Thymus (tissue), 11 donors: Measurements from ENCODE around the gene FOXO3. TPM values are rescaled to one million over a fixed set of nuclear protein-coding genes. Genes with fewer than 3 reads are reported as not detected.

ENCODE experiments used
- DNase-seq, 9 donors: peaks; one replicate each; pipeline ENCODE4 v3.0.0-alpha.2; 2013; ENCODE audit warnings: low spot score in 9 of 9, low read depth in 6 of 9, missing footprints in 1 of 9
- H3K27ac ChIP-seq, 2 donors: one replicate each; pipeline ENCODE4 v1.5.1; 2013; ENCODE audit warnings: control low read depth in 1 of 2, low read depth in 1 of 2, low read length in 1 of 2, mild to moderate bottlenecking in 1 of 2, moderate library complexity in 1 of 2
- H3K27me3 ChIP-seq, 2 donors: one replicate each; pipeline ENCODE4 v1.5.1; 2013; ENCODE audit warnings: low read length in 1 of 2; ENCODE audit not compliant: control insufficient read depth in 2 of 2, insufficient read depth in 1 of 2
- H3K36me3 ChIP-seq, 2 donors: one replicate each; pipeline ENCODE4 v1.5.1; 2013; ENCODE audit warnings: low read length in 1 of 2, mild to moderate bottlenecking in 1 of 2, moderate library complexity in 1 of 2; ENCODE audit not compliant: control insufficient read depth in 2 of 2, insufficient read depth in 2 of 2
- H3K4me1 ChIP-seq, 2 donors: one replicate each; pipeline ENCODE4 v1.5.1; 2013; ENCODE audit warnings: low read length in 2 of 2; ENCODE audit not compliant: control insufficient read depth in 2 of 2, insufficient read depth in 2 of 2
- H3K4me3 ChIP-seq, 2 donors: one replicate each; pipeline ENCODE4 v1.5.1; 2013; ENCODE audit warnings: low read length in 2 of 2, control low read depth in 1 of 2, mild to moderate bottlenecking in 1 of 2
- H3K9me3 ChIP-seq, 2 donors: one replicate each; pipeline ENCODE4 v1.5.1; 2013; ENCODE audit warnings: low read length in 1 of 2, mild to moderate bottlenecking in 1 of 2; ENCODE audit not compliant: control insufficient read depth in 2 of 2, insufficient read depth in 1 of 2
- WGBS: extraction: QIAGEN DNeasy Blood & Tissue Kit; methylation state at CpG from one replicate; pipeline ENCODE4 v1.1.7; 2013; 5-methylcytosine and 5-hydroxymethylcytosine counted together
- polyA plus RNA-seq: library from polyadenylated mRNA; stranded (reverse); fragments of 200-250 nt; gene quantifications from one replicate; pipeline ENCODE4 v1.2.3, GENCODE V29; 2013
- total RNA-seq: library from RNA; stranded (reverse); fragments of 120-200 nt; gene quantifications from one replicate; pipeline ENCODE4 v1.2.4, GENCODE V29; 2013
- donor health status: healthy.

Gene FOXO3
- total and polyA plus RNA-seq, 2 donors: 11.2 to 33.6 TPM

DNA sequence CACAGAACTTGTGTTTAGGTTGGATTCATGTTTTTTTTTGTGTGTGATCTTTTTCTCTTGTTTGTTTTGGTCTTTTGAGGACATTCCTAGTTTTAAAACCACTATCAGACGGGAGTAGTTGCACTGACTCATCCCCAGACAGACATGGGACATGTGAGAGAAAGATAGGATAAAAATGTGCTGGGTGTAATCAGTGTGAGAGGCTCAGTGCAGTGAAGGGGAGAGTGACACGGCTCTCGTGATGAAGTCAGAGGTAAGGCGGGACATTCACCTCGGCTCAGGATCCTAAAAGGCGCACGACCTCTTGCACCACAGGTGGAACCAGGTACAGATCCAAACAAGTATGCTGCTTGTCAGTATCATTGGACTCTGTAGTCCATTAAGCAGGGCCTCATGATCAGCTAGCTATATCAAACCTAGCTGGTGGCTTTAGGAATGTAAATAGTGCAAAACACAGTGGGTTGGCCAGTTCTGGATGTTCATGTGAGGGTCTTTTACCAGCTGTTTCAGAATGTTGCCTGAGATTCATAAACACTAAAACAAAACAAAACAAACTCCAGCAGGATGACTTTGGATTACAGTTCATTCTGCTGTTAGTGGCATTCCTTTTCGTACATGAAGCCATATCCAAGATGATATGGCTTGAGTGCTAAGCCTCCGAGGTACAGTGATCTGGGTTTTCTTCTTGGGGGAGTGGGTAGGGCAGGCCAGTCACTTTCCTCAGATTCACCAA lies 18.0 kb downstream of the FOXO3 start:
- no peak for DNase-seq
- Histone ChIP-seq H3K9me3 (no peaks in the 10 kb centered on the region), H3K36me3 (peaks cover 3 to 6% of the 10 kb centered on the region in 2 donors), H3K4me3 (no peak overlapping the region), H3K4me1 (peaks cover 16 to 18% of the 10 kb centered on the region in 2 donors), H3K27ac (no peak overlapping the region), H3K27me3 (no peaks in the 10 kb centered on the region)
- WGBS: 97% methylated on average over 9 of the region's 9 CpGs

DNA sequence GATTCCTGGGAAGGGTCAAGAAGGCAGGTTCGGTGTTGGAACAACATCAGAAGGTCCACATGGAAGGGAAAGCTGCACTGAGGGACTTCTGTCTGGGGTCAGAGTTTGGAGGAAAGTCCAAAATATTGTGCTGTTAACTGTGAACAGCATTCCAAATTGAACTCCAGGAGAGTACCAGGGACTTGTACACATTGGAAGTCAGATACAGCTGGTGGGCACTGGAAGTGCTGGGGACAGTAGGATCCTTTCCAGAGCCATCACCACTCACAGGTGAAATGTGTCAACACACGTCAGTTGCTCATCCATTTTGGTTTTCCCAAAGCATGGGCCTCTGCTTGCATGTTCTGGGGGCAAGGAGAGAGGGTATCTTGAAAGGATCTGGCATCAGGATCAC lies 18.6 kb downstream of the FOXO3 start:
- H3K27ac ChIP-seq: no peak overlapping the region
- no peak overlapping the region for H3K4me3 ChIP-seq
- no peaks in the 10 kb centered on the region for H3K27me3 ChIP-seq
- over 99% methylated on average over 2 of the region's 2 CpGs for WGBS
- H3K36me3 ChIP-seq: peaks cover 3 to 6% of the 10 kb centered on the region in 2 donors
- DNase-seq: no peak
- no peaks in the 10 kb centered on the region for H3K9me3 ChIP-seq
- peaks cover 16 to 18% of the 10 kb centered on the region in 2 donors for H3K4me1 ChIP-seq

DNA sequence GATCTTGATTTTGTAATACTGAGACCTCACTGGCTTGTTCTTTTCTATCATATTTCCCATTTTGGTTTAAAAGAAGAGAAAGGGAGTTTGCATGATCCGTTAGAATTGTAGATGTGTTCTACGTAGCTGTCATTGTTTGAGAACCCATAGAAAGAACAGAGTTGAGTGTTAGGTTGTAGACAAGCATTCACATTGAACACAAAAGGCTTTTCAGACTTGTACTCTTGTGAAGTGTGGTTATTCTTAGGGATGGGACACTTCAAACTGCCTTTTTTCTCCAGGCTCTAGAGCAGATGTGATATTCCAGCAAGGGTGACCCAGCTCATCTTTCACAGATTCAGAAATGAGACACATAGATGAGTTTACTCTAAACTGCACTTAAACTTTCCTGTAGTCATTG lies 19.9 kb downstream of the FOXO3 start:
- DNase-seq: no peak
- no peaks in the 10 kb centered on the region for H3K9me3 ChIP-seq
- WGBS: 95% methylated on average over 2 of the region's 2 CpGs
- no peak overlapping the region for H3K4me3 ChIP-seq
- H3K4me1 ChIP-seq: peaks cover 17 to 18% of the 10 kb centered on the region in 2 donors
- no peak overlapping the region for H3K27ac ChIP-seq
- no peaks in the 10 kb centered on the region for H3K27me3 ChIP-seq
- H3K36me3 ChIP-seq: peaks cover 3 to 6% of the 10 kb centered on the region in 2 donors

DNA sequence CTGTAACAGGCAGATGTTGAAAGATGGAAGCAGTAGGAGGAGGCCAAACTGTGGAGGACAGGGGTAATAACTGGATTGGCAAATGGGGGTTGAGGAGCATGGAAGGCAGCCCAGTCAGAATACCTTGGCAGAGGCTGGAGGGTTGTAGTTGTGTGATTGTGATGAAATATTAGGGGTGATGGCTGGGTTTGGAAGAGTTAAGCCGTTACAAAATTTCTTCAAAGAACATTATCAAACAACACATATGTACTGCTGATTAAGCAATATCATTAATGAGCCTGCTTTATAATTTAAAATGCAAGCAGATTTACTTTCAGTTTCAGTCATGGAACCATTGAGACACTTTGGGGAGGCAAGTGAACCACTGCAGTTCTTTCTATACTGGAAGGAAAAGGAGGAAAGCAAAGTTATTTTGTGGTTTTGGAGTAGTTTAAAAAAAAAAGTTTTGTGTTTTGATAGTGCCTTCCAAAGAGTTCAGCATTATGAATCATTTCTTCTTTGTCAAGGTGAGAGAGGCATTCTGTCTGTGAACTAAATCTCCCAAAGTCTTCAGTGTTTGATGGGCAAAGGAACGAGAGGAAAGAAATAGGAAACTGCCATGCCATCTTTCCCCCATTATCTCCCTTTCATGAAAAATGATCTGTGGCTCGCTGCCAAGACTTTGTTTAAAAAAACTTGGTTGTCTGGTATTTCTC lies 20.7 kb downstream of the FOXO3 start:
- Histone ChIP-seq H3K27ac (peak overlapping the region in 1 of 2 donors; percentile 33), H3K4me3 (no peak overlapping the region), H3K9me3 (no peaks in the 10 kb centered on the region), H3K4me1 (peaks cover 18 to 20% of the 10 kb centered on the region in 2 donors), H3K27me3 (no peaks in the 10 kb centered on the region), H3K36me3 (peaks cover 3 to 6% of the 10 kb centered on the region in 2 donors)
- WGBS: 6% methylated on average over 3 of the region's 3 CpGs
- DNase-seq: no peak

DNA sequence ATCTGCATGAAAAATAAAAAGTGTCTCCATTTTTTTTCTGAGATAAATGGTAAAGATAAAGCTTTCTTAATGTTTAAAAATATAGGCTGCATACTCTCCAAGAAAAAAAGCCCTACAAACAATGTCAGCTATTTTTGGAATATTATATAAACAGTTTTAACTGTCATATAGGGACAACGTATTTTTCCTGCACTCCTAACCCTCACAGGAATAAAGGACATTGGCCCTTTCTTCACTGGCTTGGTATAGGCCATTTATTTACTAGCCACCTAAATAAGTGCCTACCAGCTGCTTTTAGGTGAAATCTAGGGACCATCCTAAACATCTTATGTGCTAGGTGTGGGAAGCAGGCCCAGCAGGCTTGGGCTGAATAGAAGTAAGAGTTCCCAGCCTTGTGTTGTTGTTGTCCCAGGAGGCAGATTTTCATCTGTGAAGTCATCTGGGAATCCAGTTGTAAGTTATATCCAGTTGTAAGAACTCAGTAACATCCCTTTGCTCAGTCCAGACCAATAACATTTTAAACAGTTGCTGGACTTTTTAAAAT lies 21.3 kb downstream of the FOXO3 start:
- Histone ChIP-seq H3K27me3 (no peaks in the 10 kb centered on the region), H3K27ac (peak overlapping the region in 1 of 2 donors; percentile 25), H3K9me3 (no peaks in the 10 kb centered on the region), H3K4me3 (no peak overlapping the region), H3K36me3 (peaks cover 3 to 6% of the 10 kb centered on the region in 2 donors), H3K4me1 (peaks cover 16 to 22% of the 10 kb centered on the region in 2 donors)
- WGBS: 24% methylated on average over 1 of the region's 1 CpG
- DNase-seq: no peak

DNA sequence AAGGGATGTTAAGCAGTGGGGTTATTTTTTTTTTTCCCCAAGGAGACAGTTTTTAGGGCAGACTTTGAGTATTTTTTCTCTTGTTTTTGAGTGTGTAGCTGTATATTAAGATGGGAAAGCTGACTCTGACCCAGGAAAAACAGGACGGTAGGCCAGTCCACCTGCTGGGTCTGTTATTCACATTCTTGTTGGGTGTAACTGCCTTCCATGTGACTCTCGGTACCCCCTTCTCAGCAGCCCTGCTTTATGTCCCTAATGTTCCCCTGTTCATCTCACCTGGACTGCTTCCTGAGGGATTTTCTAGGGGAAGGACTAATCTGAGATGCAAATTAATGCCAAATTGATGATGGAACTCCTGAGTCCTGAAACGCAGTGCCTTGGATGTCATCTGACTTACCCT lies 21.9 kb downstream of the FOXO3 start:
- peaks cover 3 to 6% of the 10 kb centered on the region in 2 donors for H3K36me3 ChIP-seq
- WGBS: 97% methylated on average over 3 of the region's 3 CpGs
- peaks cover 16 to 23% of the 10 kb centered on the region in 2 donors for H3K4me1 ChIP-seq
- no peaks in the 10 kb centered on the region for H3K9me3 ChIP-seq
- no peak overlapping the region for H3K4me3 ChIP-seq
- no peak overlapping the region for H3K27ac ChIP-seq
- no peaks in the 10 kb centered on the region for H3K27me3 ChIP-seq
- DNase-seq: no peak

DNA sequence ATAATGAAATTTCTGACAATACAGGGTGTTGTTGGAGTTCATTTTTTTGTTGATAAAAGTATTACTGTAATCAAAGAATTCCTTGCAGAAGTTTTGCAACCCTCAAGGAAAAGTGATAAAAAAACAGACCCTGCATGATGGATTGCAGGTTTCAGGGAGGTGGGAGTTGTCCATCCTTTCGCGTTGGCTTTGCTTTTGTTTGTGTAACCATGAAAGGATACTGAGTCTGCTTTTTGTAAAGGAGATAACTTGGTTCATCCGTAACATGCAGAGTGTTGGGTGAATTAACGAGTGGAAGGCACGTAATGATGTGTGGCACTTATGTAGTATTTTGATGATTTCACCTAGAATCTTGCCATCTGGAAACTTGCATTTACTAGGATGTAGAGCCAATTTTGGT lies 23.6 kb downstream of the FOXO3 start:
- peaks cover 0 to 2% of the 10 kb centered on the region in 2 donors for H3K36me3 ChIP-seq
- no peak overlapping the region for H3K4me3 ChIP-seq
- no peak for DNase-seq
- peaks cover 26 to 37% of the 10 kb centered on the region in 2 donors for H3K4me1 ChIP-seq
- no peaks in the 10 kb centered on the region for H3K9me3 ChIP-seq
- H3K27me3 ChIP-seq: no peaks in the 10 kb centered on the region
- H3K27ac ChIP-seq: no peak overlapping the region
- WGBS: 97% methylated on average over 5 of the region's 5 CpGs

DNA sequence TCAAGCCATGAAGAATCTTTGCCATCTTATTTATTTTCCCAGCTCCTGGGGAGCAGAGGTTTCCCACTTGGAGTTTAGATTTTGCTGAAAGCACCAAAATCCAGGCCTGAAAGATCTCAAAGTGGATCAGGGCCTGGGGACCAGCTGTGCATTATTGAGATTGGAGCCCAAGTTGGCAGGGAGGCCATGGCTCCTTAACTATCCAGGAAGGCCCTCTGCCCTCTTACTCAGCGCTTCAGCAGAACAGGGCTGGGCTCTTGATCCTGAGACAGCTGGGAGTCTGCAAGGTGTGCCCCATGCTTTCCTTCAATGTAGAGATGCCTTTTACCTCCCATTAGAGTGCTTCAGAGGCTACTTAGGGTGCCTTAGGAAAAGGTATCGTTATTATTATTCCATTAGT lies 24.6 kb downstream of the FOXO3 start:
- no peak for DNase-seq
- Histone ChIP-seq H3K27me3 (no peaks in the 10 kb centered on the region), H3K4me1 (peaks cover 30 to 45% of the 10 kb centered on the region in 2 donors), H3K36me3 (no peaks in the 10 kb centered on the region), H3K4me3 (no peak overlapping the region), H3K27ac (no peak overlapping the region), H3K9me3 (no peaks in the 10 kb centered on the region)
- WGBS: 100% methylated on average over 2 of the region's 2 CpGs

DNA sequence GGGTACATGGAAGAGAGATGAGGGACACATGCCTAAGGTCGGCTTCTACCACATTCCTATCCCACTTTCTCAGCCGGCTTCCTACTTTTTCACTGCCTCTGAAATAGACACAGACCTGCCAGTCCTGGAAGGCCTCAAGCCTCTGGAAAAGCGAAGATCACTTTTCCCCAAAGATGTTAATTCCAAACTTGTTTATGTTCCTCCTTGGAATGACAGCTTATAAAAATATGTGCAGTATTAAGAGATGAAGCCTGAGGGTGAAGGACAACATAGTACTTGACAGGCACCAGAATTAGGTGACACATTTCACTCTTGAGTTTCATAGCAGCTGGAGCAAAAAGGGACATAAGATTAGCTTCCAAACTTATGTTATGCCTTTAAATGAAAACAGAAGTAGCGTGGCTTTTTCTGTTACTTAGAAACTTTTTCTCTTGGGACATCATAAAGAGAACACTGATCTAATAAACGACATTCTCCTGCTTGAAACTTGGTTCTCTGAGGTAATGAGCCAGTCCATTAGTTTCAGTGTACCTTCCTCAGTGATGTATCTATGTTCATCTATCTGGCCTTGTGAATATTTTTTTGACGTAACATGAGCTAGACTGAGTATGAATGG lies 25.3 kb downstream of the FOXO3 start:
- H3K36me3 ChIP-seq: no peaks in the 10 kb centered on the region
- no peaks in the 10 kb centered on the region for H3K27me3 ChIP-seq
- H3K4me1 ChIP-seq: peaks cover 31 to 46% of the 10 kb centered on the region in 2 donors
- no peak for DNase-seq
- 94% methylated on average over 6 of the region's 6 CpGs for WGBS
- no peaks in the 10 kb centered on the region for H3K9me3 ChIP-seq
- H3K27ac ChIP-seq: no peak overlapping the region
- no peak overlapping the region for H3K4me3 ChIP-seq
